GM12872 (cell line): ENCODE measurements around the gene LCE2B.
"Not testable (repeated sequence)": the region's sequence is repeated elsewhere in the genome, so short reads cannot be mapped to it uniquely, and the experiment has no call there.

Experiments
- TF ChIP-seq, protein P1 (sequence below): IDR thresholded peaks from 3 replicates; pipeline ENCODE4 v1.5.1; 2011; ENCODE audit warnings: low read depth, mild to moderate bottlenecking, low read length, moderate library complexity; ENCODE audit not compliant: insufficient read depth

LCE2B gene, protein sequence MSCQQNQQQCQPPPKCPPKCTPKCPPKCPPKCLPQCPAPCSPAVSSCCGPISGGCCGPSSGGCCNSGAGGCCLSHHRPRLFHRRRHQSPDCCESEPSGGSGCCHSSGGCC

DNA sequence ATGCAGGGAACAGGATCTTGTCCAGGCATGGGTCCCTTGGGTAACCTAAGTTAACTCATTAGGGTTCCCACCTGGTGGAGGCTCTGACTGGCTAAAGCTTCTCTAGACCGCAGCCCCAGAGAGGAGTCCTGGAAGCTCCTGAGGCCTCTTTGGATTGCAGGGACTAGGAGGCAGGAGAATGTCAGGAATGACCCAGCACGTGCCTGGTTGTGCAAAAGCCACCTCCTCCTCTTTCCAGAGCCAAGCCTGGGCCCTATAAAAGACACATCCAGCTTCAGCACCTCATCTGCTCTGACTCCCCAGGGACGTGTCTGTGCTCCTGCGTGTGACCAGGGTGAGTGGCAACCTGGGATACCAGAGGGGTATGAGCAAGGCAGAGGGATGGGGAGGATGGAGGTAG lies at the start of gene LCE2B:
Gene LCE2B, plus strand, starts transcription at position 301 of the 400 bp plus-strand sequence. CDS start 721 bp downstream, outside the sequence.
- TF ChIP-seq, protein P1, sequence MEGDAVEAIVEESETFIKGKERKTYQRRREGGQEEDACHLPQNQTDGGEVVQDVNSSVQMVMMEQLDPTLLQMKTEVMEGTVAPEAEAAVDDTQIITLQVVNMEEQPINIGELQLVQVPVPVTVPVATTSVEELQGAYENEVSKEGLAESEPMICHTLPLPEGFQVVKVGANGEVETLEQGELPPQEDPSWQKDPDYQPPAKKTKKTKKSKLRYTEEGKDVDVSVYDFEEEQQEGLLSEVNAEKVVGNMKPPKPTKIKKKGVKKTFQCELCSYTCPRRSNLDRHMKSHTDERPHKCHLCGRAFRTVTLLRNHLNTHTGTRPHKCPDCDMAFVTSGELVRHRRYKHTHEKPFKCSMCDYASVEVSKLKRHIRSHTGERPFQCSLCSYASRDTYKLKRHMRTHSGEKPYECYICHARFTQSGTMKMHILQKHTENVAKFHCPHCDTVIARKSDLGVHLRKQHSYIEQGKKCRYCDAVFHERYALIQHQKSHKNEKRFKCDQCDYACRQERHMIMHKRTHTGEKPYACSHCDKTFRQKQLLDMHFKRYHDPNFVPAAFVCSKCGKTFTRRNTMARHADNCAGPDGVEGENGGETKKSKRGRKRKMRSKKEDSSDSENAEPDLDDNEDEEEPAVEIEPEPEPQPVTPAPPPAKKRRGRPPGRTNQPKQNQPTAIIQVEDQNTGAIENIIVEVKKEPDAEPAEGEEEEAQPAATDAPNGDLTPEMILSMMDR, result not testable (repeated sequence)

DNA sequence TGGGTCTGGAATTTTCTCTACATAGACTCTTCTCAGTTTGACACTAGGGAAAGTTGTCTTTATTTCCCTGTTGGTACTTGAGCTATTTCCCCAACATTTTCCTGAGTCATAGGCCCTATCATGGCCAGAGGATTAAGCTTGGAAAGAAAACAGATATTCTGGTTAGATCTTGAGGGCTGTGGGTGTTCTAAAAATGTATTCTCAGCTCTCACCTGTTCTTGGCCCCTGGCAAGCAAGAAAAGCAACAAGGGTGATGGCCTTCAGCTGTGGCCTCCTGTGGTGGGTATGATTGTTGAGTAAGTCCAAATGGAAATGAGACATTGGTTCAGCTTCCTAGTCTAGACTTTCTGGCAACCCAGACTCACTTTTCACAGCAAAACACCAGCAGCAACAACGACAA lies 45.6 kb upstream of the LCE2B start:
- TF ChIP-seq, protein P1, result no peak

DNA sequence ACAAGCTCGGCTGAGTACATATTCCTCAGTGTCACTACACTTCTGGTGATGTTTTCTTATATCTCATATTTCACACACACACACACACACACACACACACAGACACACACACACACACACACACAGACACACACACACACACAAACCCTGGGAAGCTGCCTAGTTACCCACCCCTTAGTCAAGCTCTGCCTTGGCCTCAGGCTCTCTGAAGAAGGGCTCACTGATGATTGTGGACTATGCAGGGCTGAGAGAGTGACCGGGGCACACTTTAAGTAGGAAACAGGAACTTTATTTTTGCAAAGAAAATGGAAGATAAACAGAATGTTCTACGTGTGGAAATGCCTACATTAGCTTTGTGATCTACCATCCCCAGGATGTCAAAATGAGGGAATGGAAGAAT lies 42.0 kb upstream of the LCE2B start:
- TF ChIP-seq, protein P1, result no peak

DNA sequence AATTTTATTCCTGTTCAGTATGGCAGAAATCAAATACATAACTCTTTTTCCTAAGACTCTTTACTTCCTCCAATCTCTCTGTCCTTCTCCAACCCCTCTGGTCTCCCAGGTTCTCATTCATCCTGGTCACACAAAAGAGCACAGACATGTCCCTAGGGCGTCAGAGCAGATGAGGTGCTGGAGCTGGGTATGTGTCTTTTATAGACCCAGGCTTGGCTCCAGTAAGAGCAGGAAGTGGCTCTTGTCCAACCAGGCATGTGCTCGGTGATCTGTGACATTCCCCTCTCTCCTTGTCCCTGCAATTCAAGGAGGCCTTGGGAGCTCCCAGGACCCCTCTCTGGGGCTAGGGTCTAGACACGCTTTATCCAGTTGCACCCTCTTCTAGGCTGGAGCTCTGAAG lies 40.8 kb upstream of the LCE2B start:
- TF ChIP-seq, protein P1, result no peak

DNA sequence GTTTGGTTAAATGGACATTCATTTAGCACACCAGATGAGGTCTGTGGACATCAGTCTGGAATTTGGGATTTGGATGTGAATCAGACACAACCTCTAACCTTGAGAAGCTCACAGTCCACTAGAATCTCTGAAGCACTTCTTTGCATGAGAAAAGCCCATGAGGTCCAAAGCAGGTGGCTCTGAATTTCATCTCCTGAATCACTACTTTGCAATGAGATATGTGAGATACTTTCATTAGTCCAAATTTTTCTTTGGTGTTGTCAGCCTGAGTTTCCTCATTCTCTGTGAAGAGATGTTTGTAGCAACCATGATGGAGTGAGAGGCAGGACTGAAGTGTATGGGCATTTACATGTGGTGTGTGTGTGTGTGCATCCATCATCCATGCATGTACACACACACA lies 39.3 kb upstream of the LCE2B start:
- TF ChIP-seq, protein P1, result no peak

DNA sequence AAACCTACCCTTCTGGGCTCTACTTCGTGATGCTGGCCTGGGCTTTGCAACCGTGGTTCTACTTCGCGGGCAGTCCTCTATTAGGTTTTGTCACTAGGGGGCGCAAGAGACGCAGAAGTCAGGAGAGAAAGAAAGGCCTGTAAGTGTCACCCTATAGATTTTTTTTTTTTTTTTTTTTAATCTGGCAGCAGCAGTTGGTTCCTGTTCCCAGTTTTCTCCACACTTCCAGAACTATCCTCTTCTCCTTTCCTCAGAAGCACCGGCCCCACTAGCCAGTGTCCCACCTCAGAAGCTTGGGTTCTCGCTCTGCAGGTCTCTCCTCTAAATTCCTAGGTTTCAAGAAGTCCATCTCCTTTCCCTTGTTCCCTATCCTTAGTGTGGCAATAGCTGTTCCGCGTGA lies 31.8 kb upstream of the LCE2B start:
- TF ChIP-seq, protein P1, result peak; percentile 83

DNA sequence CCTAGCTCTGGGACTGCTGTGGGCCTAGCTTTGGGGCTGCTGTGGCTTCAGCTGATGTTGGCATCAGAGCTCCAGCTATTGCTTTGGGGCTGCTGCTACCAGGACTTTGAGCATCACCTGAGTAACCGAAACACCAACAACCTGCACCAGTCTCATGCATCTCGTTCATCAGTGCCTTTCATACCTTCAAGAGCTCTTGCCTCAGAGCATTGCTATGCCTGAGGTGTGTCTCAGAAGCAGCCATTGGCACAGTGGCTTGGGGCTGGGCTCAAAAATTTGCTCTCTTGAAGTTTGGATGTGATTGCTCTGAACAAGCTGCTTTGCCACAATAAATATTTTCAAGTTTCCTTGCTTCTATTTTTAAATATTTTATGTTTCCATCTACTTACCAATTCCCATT lies 29.5 kb upstream of the LCE2B start:
- TF ChIP-seq, protein P1, result no peak
